Esophagus mucosa (tissue), 1 donor: ENCODE data around the gene IGF2R. TPM values are rescaled to one million over a fixed set of nuclear protein-coding genes. Genes with fewer than 3 reads are reported as not detected.
A peak's percentile ranks its signal among the peaks of the same experiment; 100 is the strongest.

Experiments used
- ATAC-seq: fragments of 200-7000 bp; cut with Tn5 transposase; one replicate; pipeline ENCODE4 v1.9.1; 2020
- total RNA-seq: library from RNA; stranded (reverse); gene quantifications from one replicate; pipeline ENCODE4 v1.2.4, GENCODE V29; 2023
- donor health status: DM: yes; HTN: yes; CAD: no.

IGF2R gene
- total RNA-seq, 1 donor from 2014 or later, result 53.5 TPM

DNA sequence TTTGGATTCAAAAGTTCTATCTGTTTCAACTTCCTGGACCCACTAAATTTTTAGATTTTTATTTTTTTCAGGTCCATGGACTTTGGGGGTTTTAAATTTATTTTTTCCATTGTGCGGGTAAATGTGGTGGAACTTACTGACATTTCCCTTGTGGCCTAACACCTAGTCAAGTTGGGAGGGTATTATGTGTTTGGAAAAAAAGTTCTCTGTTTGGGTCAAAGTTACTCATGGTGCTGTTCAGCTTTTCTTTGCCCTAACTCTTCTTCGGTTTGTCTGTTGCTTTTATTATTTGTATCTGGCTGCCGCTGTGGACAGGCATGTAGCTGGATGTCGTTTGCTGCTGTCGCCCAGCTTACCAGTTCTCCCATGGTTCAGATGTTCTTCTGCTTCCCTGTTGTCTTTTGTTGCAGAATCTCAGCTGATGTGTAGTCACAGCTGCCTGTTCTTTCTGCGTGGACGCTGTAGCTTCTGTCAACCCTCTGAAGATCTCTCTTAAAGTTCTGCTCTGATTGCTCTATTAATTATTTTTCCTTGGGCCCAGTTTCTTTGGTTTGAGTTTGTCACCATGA is 7.9 kb downstream of the IGF2R start:
- no peak for ATAC-seq

GRCh38 chr6:159977255-159977903 is 8.5 kb downstream of the IGF2R start:
- no peak for ATAC-seq

GRCh38 chr6:159977904-159978268 is 9.0 kb downstream of the IGF2R start:
- ATAC-seq, result no peak

DNA sequence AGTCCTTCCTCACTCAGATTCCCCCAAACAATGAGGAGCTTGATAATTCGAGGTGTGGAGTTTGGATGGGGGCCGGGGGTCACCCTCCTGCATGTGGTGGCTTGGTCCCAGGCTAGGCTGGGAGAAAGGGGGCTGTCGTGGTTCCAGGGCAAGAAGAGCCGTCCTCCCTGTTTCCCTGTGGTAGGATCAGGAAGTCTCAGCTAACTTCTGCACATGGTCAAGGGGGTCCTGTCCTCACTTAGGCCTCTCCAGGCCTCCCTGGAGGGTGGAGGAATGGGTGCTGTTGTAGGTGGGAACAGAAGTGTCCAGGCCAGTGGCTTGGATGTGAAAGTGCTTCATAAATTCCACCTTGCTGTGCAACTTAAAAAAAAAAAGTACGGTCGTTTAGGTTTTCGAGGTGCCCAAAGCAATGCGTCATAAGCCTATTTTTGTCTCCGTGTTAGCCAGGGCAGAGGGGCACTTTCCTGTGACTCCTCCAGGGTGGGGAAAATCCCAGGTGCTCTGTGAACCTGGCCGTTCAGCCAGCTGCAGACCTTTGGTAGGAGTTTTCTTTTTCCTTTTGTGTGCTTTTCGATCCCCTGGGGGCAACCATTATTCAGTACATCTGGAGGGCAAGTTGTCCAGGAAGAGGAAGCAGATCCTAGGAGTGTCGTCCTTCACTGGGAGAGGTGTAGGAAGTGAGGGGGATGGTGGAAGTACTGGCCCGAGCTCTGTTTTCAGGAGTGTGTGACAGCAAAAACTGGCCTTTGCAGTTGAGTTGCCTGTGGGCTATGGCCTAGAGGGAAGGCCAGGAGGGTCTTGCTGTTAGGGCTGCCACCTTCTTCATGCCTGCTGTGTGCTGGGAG is 9.6 kb downstream of the IGF2R start:
- ATAC-seq, result peak; percentile 34

DNA sequence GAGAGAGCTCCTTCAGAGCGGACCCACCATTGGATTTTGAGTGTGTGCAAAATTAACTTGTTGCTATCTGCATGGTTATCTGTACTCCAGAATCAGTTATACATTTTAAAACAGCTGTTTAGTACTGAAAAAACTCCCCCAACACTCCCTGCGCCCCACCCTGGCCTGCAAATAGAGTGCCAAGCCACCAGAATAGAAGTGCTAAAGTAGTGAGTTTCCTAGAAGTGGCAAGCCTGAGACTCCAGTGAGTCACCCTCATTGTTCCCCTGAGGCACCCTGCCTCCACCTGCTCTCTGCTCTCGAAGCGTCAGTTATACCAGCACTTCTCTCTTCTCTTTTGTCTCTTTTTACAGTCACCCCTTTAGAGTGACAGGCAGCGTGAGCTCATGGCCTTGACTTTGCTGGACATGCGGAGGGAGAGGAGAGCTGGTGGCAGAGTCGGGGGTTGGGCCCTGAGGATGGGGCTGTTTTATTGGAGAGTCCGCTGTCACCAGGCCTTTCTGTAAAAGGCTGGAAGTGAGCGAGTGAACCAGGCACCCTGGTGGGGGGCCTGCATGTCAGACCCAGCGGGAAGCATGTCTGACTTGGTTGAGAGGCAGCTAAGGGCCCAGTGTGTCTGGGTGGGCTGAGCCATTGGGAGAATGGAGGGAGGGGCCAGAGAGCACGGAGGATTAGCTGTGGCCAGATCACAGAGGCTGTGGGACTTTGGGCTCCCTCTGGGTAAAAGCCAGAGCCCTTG is 10.4 kb downstream of the IGF2R start:
- peak; percentile 91 for ATAC-seq

DNA sequence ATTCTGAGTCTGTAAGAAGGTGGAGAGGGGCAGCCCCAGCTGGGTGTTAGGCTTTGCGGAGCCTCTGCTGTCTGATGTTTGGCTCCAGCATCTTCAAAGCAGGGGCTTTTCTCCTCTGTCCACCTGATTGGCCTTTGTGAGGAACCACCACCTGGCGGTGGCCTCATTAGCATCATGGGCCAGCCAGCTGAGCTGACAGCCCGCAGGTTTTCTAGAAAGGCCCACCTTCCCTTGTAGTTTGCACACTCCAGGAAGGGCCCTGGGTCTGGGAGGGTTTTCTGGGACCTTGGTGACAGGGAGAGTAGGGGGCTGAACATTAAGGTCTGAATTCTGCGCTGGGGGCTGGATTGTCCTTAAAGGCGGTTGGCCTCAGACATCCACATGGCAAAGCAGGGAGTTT is 11.6 kb downstream of the IGF2R start:
- no peak for ATAC-seq

- ATAC-seq, result no peak
These were observed 12.2 kb downstream of the IGF2R start for GRCh38 chr6:159981071-159981402.

DNA sequence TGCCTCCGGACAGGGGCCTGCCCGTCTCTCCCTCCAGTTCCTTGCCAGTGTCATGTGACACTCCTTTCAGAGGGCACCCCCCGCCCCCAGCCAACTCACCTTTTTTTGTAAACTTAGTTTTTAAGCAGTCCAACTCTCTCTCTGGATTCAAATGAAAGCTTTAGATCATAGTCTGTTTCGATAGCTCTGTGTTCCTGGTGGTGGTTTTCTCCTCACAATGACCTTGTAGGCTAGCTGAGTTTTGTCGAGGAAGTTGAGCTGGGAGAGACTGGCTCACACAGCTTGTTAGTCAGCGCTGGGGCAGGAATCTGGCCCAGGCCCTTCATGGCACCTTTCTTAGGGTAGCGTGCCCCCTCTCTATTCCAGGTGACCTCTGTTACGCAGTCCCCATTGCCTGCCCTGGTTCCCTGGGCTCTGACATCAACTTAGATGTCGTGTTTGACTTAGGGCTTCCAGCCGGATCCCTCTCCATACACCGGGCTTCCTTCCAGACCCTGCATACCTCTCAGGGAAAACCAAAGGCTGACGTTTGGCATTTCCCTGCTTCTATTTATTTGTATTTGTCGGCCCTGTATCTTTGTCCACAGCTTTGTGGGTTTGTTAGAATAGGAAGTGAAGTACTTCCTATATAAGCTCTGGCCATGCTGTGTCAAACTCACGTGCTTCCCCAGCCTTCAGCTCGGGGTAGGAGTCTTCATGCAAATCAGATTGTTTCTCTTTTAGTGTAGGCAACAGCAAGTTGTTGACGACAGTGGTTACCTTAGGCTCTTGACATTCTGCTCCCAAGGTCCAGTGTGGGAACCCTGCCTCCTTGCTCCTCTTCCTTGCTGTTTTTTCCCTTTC is 12.7 kb downstream of the IGF2R start:
- no peak for ATAC-seq

GRCh38 chr6:159982731-159983506 is 14.0 kb downstream of the IGF2R start:
- ATAC-seq, result no peak

GRCh38 chr6:159983641-159984080 is 14.8 kb downstream of the IGF2R start:
- no peak for ATAC-seq

- peak; percentile 77 for ATAC-seq
These were observed 15.4 kb downstream of the IGF2R start for GRCh38 chr6:159984268-159984786.

DNA sequence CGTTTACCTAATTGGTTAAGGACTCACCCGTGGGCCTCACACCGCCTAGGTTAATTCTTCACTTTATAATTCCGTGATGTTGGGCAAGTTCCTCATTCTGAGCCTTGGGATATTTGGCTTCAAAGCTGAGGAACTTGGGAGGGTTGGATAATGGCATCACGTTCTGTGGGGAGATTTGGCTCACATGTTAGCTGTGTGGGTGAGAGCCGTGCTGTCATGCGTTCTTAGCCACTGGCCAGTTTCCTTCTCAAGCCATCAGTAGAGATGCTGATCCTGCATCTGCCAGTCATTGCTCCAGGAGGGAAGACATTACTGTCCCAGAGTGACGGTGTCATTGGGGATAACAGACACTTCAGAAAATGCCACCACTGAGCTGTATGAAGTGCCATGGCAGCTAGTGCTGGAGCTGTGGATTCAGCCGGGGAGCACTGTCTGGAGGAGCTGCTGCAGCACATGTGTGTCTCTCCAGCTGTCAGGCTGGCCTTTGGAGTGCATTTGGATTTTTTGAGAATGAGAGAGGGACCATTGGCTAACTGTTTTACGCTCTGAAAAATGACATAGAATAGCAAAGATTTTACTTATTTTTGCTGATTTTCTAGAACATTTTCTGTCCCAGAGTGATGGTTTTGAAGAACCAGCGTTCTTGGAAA is 16.5 kb downstream of the IGF2R start:
- ATAC-seq, result no peak

DNA sequence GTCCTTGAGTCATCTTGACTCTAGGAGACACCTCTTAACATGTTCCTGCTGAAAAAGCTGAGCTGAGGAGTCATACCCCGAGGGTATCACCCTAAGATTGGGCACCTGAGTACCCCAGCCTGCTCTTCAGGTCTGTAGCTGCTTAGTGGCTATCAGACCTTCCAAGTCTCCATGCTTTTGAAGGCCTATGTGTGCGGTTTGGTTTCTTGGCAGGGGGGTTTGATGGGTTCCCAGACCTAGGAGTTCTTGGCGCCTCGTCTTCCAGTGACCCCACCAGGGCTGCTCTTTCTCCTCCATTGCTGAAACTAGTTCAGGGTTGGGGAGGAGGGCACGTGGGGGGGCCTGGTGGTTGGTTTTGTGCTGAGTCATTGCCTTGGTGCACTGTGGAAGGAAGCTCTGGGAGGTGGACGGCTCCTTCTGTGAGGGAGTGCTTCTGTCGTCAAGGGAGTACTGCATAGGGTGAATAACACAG is 20.1 kb downstream of the IGF2R start:
- peak; percentile 82 for ATAC-seq

DNA sequence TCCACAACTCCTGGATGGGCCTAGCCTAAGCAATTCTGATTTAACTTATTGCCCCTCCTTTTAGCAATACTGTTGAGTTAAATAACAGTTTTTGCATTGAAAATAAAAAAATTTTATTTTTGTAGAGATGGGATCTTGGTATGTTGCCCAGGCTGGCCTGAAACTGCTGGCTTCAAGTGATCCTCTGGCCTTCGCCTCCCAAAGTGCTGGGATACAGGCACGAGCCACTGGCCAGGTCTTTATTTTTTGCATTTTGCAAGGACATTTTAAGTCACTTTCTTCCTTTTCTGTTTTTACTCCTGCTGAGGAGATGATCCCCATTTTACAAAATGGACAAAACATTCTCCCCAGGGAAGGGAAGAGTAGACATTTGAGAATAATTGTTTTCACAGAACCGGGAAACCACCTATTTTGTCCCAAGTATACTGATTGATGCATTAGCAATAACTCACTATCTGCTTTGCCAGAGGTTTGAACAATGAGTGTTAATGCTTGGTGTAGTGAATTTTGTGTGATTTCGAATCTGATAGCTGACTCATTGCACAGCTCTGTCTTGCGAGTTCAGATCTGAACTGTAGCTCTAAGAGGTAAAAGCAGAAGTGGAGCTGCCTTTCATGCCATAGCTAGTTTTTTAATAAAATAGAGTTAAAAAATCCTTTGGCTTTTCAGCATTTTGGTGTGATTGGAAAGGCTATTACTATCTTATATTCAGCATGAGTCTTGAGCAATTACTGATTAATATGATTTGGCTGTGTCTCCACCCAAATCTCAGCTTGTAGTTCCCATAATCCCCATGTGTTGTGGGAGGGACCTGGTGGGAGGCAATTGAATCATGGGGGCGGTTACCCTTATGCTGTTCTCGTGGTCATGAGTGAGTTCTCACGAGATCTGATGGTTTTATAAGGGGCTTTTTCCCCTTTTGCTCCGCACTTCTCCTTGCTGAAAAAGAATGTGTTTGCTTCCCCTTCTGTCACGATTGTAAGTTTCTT is 20.9 kb downstream of the IGF2R start:
- ATAC-seq, result peak; percentile 53

GRCh38 chr6:159992366-159992765 is 23.5 kb downstream of the IGF2R start:
- ATAC-seq, result no peak

GRCh38 chr6:159995405-159995804 is 26.5 kb downstream of the IGF2R start:
- ATAC-seq, result no peak

- ATAC-seq, result no peak
These were observed 27.3 kb downstream of the IGF2R start for GRCh38 chr6:159996087-159996622.

- no peak for ATAC-seq
These were observed 28.0 kb downstream of the IGF2R start for GRCh38 chr6:159996626-159997497.
